H1 (cell line): Measurements from ENCODE around the gene POLDIP3. TPM values are rescaled to one million over a fixed set of nuclear protein-coding genes. Genes with fewer than 3 reads are reported as not detected.

Experiments used
- CTCF ChIA-PET: fragments of 300-600 bp; sonication (Branson Sonifier 250); formaldehyde crosslinking; loops from one replicate; lab custom pipeline; 2021; ENCODE audit not compliant: partially characterized antibody; lab: Charles Lee
- POLR2A ChIA-PET: fragments of 300-600 bp; sonication (Branson Sonifier 250); formaldehyde crosslinking; loops from one replicate; lab custom pipeline; 2021; ENCODE audit warnings: inconsistent platforms; ENCODE audit not compliant: partially characterized antibody; lab: Charles Lee
- DNase-seq, 2 experiments: peaks; one replicate each; pipeline versions ENCODE4 v3.0.0 to v3.0.0-alpha.2; 2010 to 2022; ENCODE audit warnings: low spot score in 2 of 2, low read depth in 1 of 2, mixed read lengths in 1 of 2
- FAIRE-seq: peaks from 2 replicates; lab custom pipeline; 2011; peaks lifted over from hg19 to GRCh38; lab: Jason Lieb, UNC
- H2AFZ ChIP-seq: 2 replicates; pipeline ENCODE4 v1.8.1; 2012; ENCODE audit warnings: low read length, inconsistent platforms
- H2AK5ac ChIP-seq: 2 replicates; pipeline ENCODE4 v1.6.1; 2013; ENCODE audit warnings: low read depth, low read length
- H2BK120ac ChIP-seq: replicated peaks from 2 replicates; pipeline ENCODE3; 2013; ENCODE audit warnings: low read depth, low read length, inconsistent platforms
- H2BK12ac ChIP-seq: 2 replicates; pipeline ENCODE4 v1.6.1; 2013; ENCODE audit warnings: low read depth, low read length
- H2BK15ac ChIP-seq: 2 replicates; pipeline ENCODE4 v1.6.1; 2013; ENCODE audit warnings: low read length
- H2BK20ac ChIP-seq: 2 replicates; pipeline ENCODE4 v1.6.1; 2013; ENCODE audit warnings: low read length
- H2BK5ac ChIP-seq: 2 replicates; pipeline ENCODE4 v1.6.1; 2013; ENCODE audit warnings: low read depth, low read length
- H3K14ac ChIP-seq: 2 replicates; pipeline ENCODE4 v1.6.1; 2013; ENCODE audit warnings: inconsistent platforms; ENCODE audit not compliant: insufficient read length
- H3K18ac ChIP-seq: 2 replicates; pipeline ENCODE4 v1.6.1; 2013; ENCODE audit warnings: low read length; ENCODE audit errors: extremely low read depth
- H3K23ac ChIP-seq: 2 replicates; pipeline ENCODE4 v1.6.1; 2013; ENCODE audit warnings: inconsistent platforms; ENCODE audit not compliant: insufficient read length
- H3K23me2 ChIP-seq: 2 replicates; pipeline ENCODE4 v1.6.1; 2013; ENCODE audit warnings: low read depth, low read length
- H3K27ac ChIP-seq: 2 replicates; pipeline ENCODE4 v1.6.1; 2011; ENCODE audit warnings: low read depth, low read length, inconsistent platforms
- H3K27me3 ChIP-seq, 4 experiments: replicated peaks in 1 of 4; 1 replicate in 1 of 4; 2 replicates in 3 of 4; pipeline versions ENCODE4 v1.6.1 to v1.8.1; 2011 to 2013; ENCODE audit warnings: low read length in 3 of 4, mild to moderate bottlenecking in 3 of 4, inconsistent platforms in 2 of 4, mixed read lengths in 2 of 4, moderate library complexity in 1 of 4; ENCODE audit not compliant: control insufficient read depth in 3 of 4, insufficient read depth in 3 of 4; ENCODE audit errors: extremely low read depth in 1 of 4
- H3K36me3 ChIP-seq, 4 experiments: 2 replicates each; pipeline versions ENCODE4 v1.6.1 to v1.8.1; 2011 to 2013; ENCODE audit warnings: mild to moderate bottlenecking in 4 of 4, low read length in 3 of 4, moderate library complexity in 2 of 4, control low read depth in 1 of 4, inconsistent platforms in 1 of 4; ENCODE audit not compliant: insufficient read depth in 4 of 4, control insufficient read depth in 2 of 4
- H3K4ac ChIP-seq: replicated peaks from 2 replicates; pipeline ENCODE3; 2013; ENCODE audit warnings: low read length, low read depth, mixed read lengths, inconsistent platforms; ENCODE audit not compliant: insufficient read length
- H3K4me1 ChIP-seq, 4 experiments: replicated peaks in 1 of 4; 1 replicate in 1 of 4; 2 replicates in 3 of 4; pipeline versions ENCODE4 v1.6.1 to v1.8.1; 2011 to 2013; ENCODE audit warnings: low read length in 3 of 4, inconsistent platforms in 2 of 4, mixed read lengths in 1 of 4; ENCODE audit not compliant: insufficient read depth in 4 of 4, control insufficient read depth in 3 of 4
- H3K4me2 ChIP-seq, 2 experiments: 2 replicates each; pipeline versions ENCODE4 v1.6.1 to v1.8.1; 2011 to 2013; ENCODE audit warnings: low read depth in 2 of 2, low read length in 2 of 2, control low read depth in 1 of 2, inconsistent platforms in 1 of 2, mild to moderate bottlenecking in 1 of 2; ENCODE audit not compliant: insufficient read depth in 1 of 2
- H3K4me3 ChIP-seq, 4 experiments: fragments of 200-600, 300-600 bp in 1 of 4; sonication (generic), shearing (Covaris generic), sonication (Bioruptor Twin) in 1 of 4; 2 replicates each; pipeline versions ENCODE4 v1.5.1 to v1.8.1; 2011 to 2016; ENCODE audit warnings: low read length in 4 of 4, low read depth in 3 of 4, control low read depth in 2 of 4, inconsistent platforms in 2 of 4, mild to moderate bottlenecking in 2 of 4, mixed read lengths in 1 of 4, moderate library complexity in 1 of 4; ENCODE audit not compliant: insufficient read depth in 2 of 4; ENCODE audit errors: extremely low read depth in 1 of 4
- H3K56ac ChIP-seq: replicated peaks from 2 replicates; pipeline ENCODE3; 2013; ENCODE audit warnings: low read depth, mild to moderate bottlenecking, mixed read lengths, low read length, inconsistent platforms; ENCODE audit not compliant: insufficient read length
- H3K79me1 ChIP-seq: 2 replicates; pipeline ENCODE4 v1.6.1; 2013; ENCODE audit warnings: low read depth, low read length, control low read depth
- H3K79me2 ChIP-seq, 2 experiments: 2 replicates each; pipeline versions ENCODE4 v1.6.1 to v1.8.1; 2012 to 2013; ENCODE audit warnings: low read length in 2 of 2, mild to moderate bottlenecking in 2 of 2, inconsistent platforms in 1 of 2; ENCODE audit not compliant: insufficient read depth in 2 of 2, control insufficient read depth in 1 of 2
- H3K9ac ChIP-seq, 4 experiments: replicated peaks in 1 of 4; 1 replicate in 1 of 4; 2 replicates in 3 of 4; pipeline versions ENCODE4 v1.6.1 to v1.8.1; 2011 to 2013; ENCODE audit warnings: low read depth in 3 of 4, low read length in 3 of 4, control low read depth in 2 of 4, mild to moderate bottlenecking in 2 of 4, moderate library complexity in 2 of 4, inconsistent platforms in 1 of 4; ENCODE audit errors: extremely low read depth in 1 of 4
- H3K9me3 ChIP-seq, 2 experiments: 2 replicates each; pipeline versions ENCODE4 v1.6.1 to v1.8.1; 2012 to 2013; ENCODE audit warnings: mild to moderate bottlenecking in 2 of 2, moderate library complexity in 2 of 2, control low read depth in 1 of 2, inconsistent platforms in 1 of 2, low read depth in 1 of 2, low read length in 1 of 2, mixed read lengths in 1 of 2; ENCODE audit not compliant: insufficient read depth in 2 of 2
- H4K20me1 ChIP-seq, 2 experiments: replicated peaks in 1 of 2; 2 replicates each; pipeline versions ENCODE3 to v1.8.1; 2011 to 2013; ENCODE audit warnings: inconsistent platforms in 2 of 2, low read length in 2 of 2, mild to moderate bottlenecking in 1 of 2; ENCODE audit not compliant: insufficient read depth in 2 of 2, control insufficient read depth in 1 of 2
- H4K5ac ChIP-seq: 2 replicates; pipeline ENCODE4 v1.6.1; 2013; ENCODE audit warnings: low read length, low read depth, mixed read lengths, inconsistent platforms; ENCODE audit not compliant: insufficient read length
- H4K8ac ChIP-seq: 2 replicates; pipeline ENCODE4 v1.8.0; 2013; ENCODE audit warnings: mild to moderate bottlenecking, moderate library complexity, low read length, inconsistent platforms; ENCODE audit not compliant: insufficient read depth; ENCODE audit errors: extremely low read depth
- H4K91ac ChIP-seq: replicated peaks from 2 replicates; pipeline ENCODE3; 2013; ENCODE audit warnings: low read length, mixed read lengths, inconsistent platforms; ENCODE audit not compliant: insufficient read length
- GABPA ChIP-seq: IDR thresholded peaks from 2 replicates; pipeline ENCODE4 v1.6.1; 2011; ENCODE audit warnings: mild to moderate bottlenecking, low read length, moderate library complexity, borderline replicate concordance; ENCODE audit not compliant: insufficient read depth
- JUND ChIP-seq: IDR thresholded peaks from 2 replicates; pipeline ENCODE4 v1.6.1; 2011; ENCODE audit warnings: mild to moderate bottlenecking, improper control_type of control experiment, low read length
- KDM1A ChIP-seq: fragments of 200-600, 300-600 bp; sonication (generic); IDR thresholded peaks from 2 replicates; pipeline ENCODE4 v1.7.1; 2016; ENCODE audit warnings: mild to moderate bottlenecking, low read length, borderline replicate concordance
- KDM4A ChIP-seq: IDR thresholded peaks from one replicate; pipeline ENCODE4 v1.7.1; 2012; ENCODE audit warnings: low read depth, mild to moderate bottlenecking, moderate library complexity, low read length, inconsistent platforms; ENCODE audit not compliant: severe bottlenecking
- NANOG ChIP-seq: IDR thresholded peaks from 2 replicates; pipeline ENCODE4 v1.6.1; 2011; ENCODE audit warnings: low read length, low read depth, mild to moderate bottlenecking, inconsistent platforms; ENCODE audit not compliant: insufficient read depth, poor library complexity, severe bottlenecking
- RAD21 ChIP-seq, 2 experiments: IDR thresholded peaks in 1 of 2; conservative IDR thresholded peaks in 1 of 2; 2 replicates each; pipeline ENCODE4 v1.6.1; 2011; ENCODE audit warnings: low read depth in 2 of 2, low read length in 2 of 2, improper control_type of control experiment in 1 of 2, inconsistent platforms in 1 of 2, mild to moderate bottlenecking in 1 of 2, moderate library complexity in 1 of 2
- WGBS, 2 experiments: shearing (Covaris generic) in 1 of 2; methylation state at CpG; one replicate each; pipeline versions ENCODE4 v1.1.6 to v1.1.7; 2013 to 2015; ENCODE audit warnings: low lambda C conversion rate in 2 of 2, mixed read lengths in 2 of 2, inconsistent platforms in 1 of 2, low coverage in 1 of 2, missing lambda C conversion rate in 1 of 2; ENCODE audit not compliant: insufficient replicate concordance in 2 of 2, insufficient coverage in 1 of 2, insufficient read length in 1 of 2; ENCODE audit errors: extremely low coverage in 1 of 2, missing lambda C conversion rate in 1 of 2; 5-methylcytosine and 5-hydroxymethylcytosine counted together
- polyA plus RNA-seq, 7 experiments: library from polyadenylated mRNA; depleted of rRNA in 3 of 7; stranded (reverse) in 5 of 7; unstranded in 2 of 7; fragments of >200 nt in 5 of 7; fragments of 200-250 nt in 2 of 7; gene quantifications; 1 replicate in 5 of 7; 2 replicates in 1 of 7; 4 replicates in 1 of 7; pipeline versions ENCODE4 v1.2.1 to v1.2.3, GENCODE V29; 2011 to 2013; ENCODE audit warnings: missing spikeins in 2 of 7, mixed read lengths in 2 of 7
- total RNA-seq: library from RNA; stranded (reverse); fragmentation: NEBNext Ultra II Directional; extraction: Animal tissue kit (Norgen Biotek cat#: 25700); gene quantifications from 2 replicates; pipeline ENCODE4 v1.2.1, GENCODE V29; 2021
- TF ChIP-seq, protein P1 (sequence below), 3 experiments: IDR thresholded peaks; 1 replicate in 2 of 3; 2 replicates in 1 of 3; pipeline versions ENCODE4 v1.5.1 to v1.6.1; 2011; ENCODE audit warnings: low read length in 3 of 3, mild to moderate bottlenecking in 3 of 3, inconsistent platforms in 2 of 3, low read depth in 1 of 3, moderate library complexity in 1 of 3; ENCODE audit not compliant: insufficient read depth in 1 of 3; ENCODE audit errors: control extremely low read depth in 1 of 3

The POLDIP3 gene
- total and polyA plus RNA-seq, 2 of the 8 experiments (the other 6 are each of a cell fraction or from before 2014, with no cell fraction given) = 43.5 to 84.6 TPM

DNA sequence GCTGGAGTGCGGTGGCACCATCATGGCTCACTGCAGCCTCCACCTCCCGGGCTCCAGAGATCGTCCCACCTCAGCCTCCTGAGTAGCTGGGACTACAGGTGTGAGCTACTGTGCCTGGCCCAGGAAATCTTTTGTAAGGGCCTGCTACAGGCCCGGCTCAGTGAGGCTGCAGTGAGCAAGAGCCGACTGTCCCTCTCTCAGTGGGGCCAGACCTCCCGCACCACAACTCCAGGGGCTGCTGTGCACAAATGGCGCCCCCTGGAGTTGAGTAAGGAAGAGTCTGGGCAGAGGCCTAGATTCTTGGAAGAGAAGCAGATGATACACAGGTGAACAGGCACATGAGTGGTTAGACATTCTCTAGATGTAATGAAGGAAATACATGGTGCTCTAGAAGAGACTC, 53.9 kb downstream of the POLDIP3 start:
- H3K79me1 ChIP-seq = no peaks in the 10 kb centered on the region
- no peak overlapping the region for H2BK12ac ChIP-seq
- DNase-seq = no peak
- no peak overlapping the region for H4K91ac ChIP-seq
- peaks cover 0 to 3% (median 1%) of the 10 kb centered on the region in 4 experiments; a peak in 1 of 7 replicates for H3K4me1 ChIP-seq
- H4K20me1 ChIP-seq = peaks cover 0 to 4% of the 10 kb centered on the region in 2 experiments
- H3K9me3 ChIP-seq = no peaks in the 10 kb centered on the region
- H2BK120ac ChIP-seq = no peak overlapping the region
- no peak overlapping the region for H3K4me2 ChIP-seq
- no peak overlapping the region for H3K9ac ChIP-seq
- no peak overlapping the region for H3K23ac ChIP-seq
- H2BK20ac ChIP-seq = no peak overlapping the region
- H3K56ac ChIP-seq = no peak overlapping the region
- no peaks in the 10 kb centered on the region for H3K79me2 ChIP-seq
- no peak overlapping the region for H3K14ac ChIP-seq
- no peak overlapping the region for H2BK15ac ChIP-seq
- no peak overlapping the region for H4K5ac ChIP-seq
- H2AFZ ChIP-seq = no peak overlapping the region
- H2BK5ac ChIP-seq = no peak overlapping the region
- H3K23me2 ChIP-seq = no peaks in the 10 kb centered on the region
- H3K27me3 ChIP-seq = peaks cover 0 to 8% (median 3%) of the 10 kb centered on the region in 4 experiments; a peak in 5 of 7 replicates
- no peak overlapping the region for H3K18ac ChIP-seq
- peak; percentile 59 to 72 for TF ChIP-seq RAD21 (IDR thresholded peaks at IDR 0.05 in 1 of 2, conservative IDR thresholded peaks at IDR 0.05 in 1 of 2; ENCODE audit: low read depth in 2 of 2, low read length in 2 of 2)
- peak; percentile 16 for TF ChIP-seq NANOG
- TF ChIP-seq KDM4A = no peak
- TF ChIP-seq, protein P1, sequence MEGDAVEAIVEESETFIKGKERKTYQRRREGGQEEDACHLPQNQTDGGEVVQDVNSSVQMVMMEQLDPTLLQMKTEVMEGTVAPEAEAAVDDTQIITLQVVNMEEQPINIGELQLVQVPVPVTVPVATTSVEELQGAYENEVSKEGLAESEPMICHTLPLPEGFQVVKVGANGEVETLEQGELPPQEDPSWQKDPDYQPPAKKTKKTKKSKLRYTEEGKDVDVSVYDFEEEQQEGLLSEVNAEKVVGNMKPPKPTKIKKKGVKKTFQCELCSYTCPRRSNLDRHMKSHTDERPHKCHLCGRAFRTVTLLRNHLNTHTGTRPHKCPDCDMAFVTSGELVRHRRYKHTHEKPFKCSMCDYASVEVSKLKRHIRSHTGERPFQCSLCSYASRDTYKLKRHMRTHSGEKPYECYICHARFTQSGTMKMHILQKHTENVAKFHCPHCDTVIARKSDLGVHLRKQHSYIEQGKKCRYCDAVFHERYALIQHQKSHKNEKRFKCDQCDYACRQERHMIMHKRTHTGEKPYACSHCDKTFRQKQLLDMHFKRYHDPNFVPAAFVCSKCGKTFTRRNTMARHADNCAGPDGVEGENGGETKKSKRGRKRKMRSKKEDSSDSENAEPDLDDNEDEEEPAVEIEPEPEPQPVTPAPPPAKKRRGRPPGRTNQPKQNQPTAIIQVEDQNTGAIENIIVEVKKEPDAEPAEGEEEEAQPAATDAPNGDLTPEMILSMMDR (IDR thresholded peaks at IDR 0.05; ENCODE audit: control extremely low read depth in 1 of 3, insufficient read depth in 1 of 3, low read depth in 1 of 3, low read length in 3 of 3) = peak; percentile 68 to 83 (median 69)
- peak; percentile 34; the same call in 1 of the 2 replicates for TF ChIP-seq KDM1A
- no peak for TF ChIP-seq JUND
- TF ChIP-seq GABPA = peak; percentile 48; the same call in 1 of the 2 replicates
- TF ChIP-seq, all 59 proteins: peak for 5
- no peaks in the 10 kb centered on the region for H3K36me3 ChIP-seq
- H3K4ac ChIP-seq = no peak overlapping the region
- H3K27ac ChIP-seq = no peak overlapping the region
- no peak overlapping the region for H2AK5ac ChIP-seq
- 74% methylated on average over 7 of the region's 7 CpGs; no CpG with 5 or more reads in 1 of the 2 experiments for WGBS, 2 experiments
- no peak overlapping the region for H4K8ac ChIP-seq
- ChIA-PET POLR2A (interaction anchor here (1.0 to 2.1 kb wide), 9 partner anchors 9 to 54 kb away, joined by 3 to 9 read pairs (median 4); partner anchors contain the start of gene POLDIP3), CTCF (interaction anchor here (0.6 to 3.7 kb wide), 21 partner anchors 9 to 536 kb away, joined by 3 to 31 read pairs (median 6); no protein-coding TSS in a partner anchor)
- FAIRE-seq = no peak
- H3K4me3 ChIP-seq = no peak overlapping the region
